MM.1S (cell line): ENCODE measurements around the gene CCIN.
"Not testable (repeated sequence)": the region's sequence is repeated elsewhere in the genome, so short reads cannot be mapped to it uniquely, and the experiment has no call there.

Experiments
- DNase-seq: peaks from one replicate; pipeline ENCODE4 v3.0.0-alpha.2; 2015
- H2AFZ ChIP-seq: fragments of 300-600 bp; sonication (generic); 2 replicates; pipeline ENCODE4 v1.6.0; 2016; ENCODE audit warnings: antibody characterized with exemption, low read length
- H3F3A ChIP-seq: fragments of 300-600 bp; sonication (generic); 2 replicates; pipeline ENCODE4 v1.6.1; 2016; ENCODE audit warnings: mild to moderate bottlenecking, antibody characterized with exemption, low read length, moderate library complexity, mixed read lengths; ENCODE audit not compliant: insufficient read depth
- H3K27ac ChIP-seq: fragments of 300-600 bp; sonication (generic); 2 replicates; pipeline ENCODE4 v1.5.1; 2016; ENCODE audit warnings: mild to moderate bottlenecking, low read length
- H3K27me3 ChIP-seq: fragments of 300-600 bp; sonication (generic); replicated peaks from 2 replicates; pipeline ENCODE4 v1.6.0; 2016; ENCODE audit warnings: low read length; ENCODE audit not compliant: insufficient read depth
- H3K36me3 ChIP-seq: fragments of 300-600 bp; sonication (generic); replicated peaks from 2 replicates; pipeline ENCODE4 v1.6.1; 2016; ENCODE audit warnings: mild to moderate bottlenecking, low read length, mixed read lengths; ENCODE audit not compliant: insufficient read depth
- H3K4me1 ChIP-seq: fragments of 300-600 bp; sonication (generic); 2 replicates; pipeline ENCODE4 v1.6.1; 2016; ENCODE audit warnings: low read length, mixed read lengths
- H3K4me2 ChIP-seq: fragments of 300-600 bp; sonication (generic); 2 replicates; pipeline ENCODE4 v1.6.0; 2016; ENCODE audit warnings: low read depth, low read length
- H3K4me3 ChIP-seq: fragments of 300-600 bp; sonication (generic); 2 replicates; pipeline ENCODE4 v1.5.1; 2016; ENCODE audit warnings: low read length, mixed read lengths
- H3K79me2 ChIP-seq: fragments of 300-600 bp; sonication (generic); 2 replicates; pipeline ENCODE4 v1.6.1; 2016; ENCODE audit warnings: mixed run types, low read length, mixed read lengths
- H3K9ac ChIP-seq: fragments of 300-600 bp; sonication (generic); 2 replicates; pipeline ENCODE4 v1.6.1; 2016; ENCODE audit warnings: low read length, mixed read lengths
- H3K9me2 ChIP-seq: fragments of 300-600 bp; sonication (generic); replicated peaks from 2 replicates; pipeline ENCODE4 v1.6.1; 2016; ENCODE audit warnings: mild to moderate bottlenecking, low read length, mixed read lengths; ENCODE audit not compliant: insufficient read depth
- H3K9me3 ChIP-seq: fragments of 300-600 bp; sonication (generic); replicated peaks from 2 replicates; pipeline ENCODE4 v1.6.1; 2016; ENCODE audit warnings: mild to moderate bottlenecking, low read length, mixed read lengths; ENCODE audit not compliant: insufficient read depth
- H4K20me1 ChIP-seq: fragments of 300-600 bp; sonication (generic); 2 replicates; pipeline ENCODE4 v1.6.1; 2016; ENCODE audit warnings: mild to moderate bottlenecking, low read length, moderate library complexity, mixed read lengths; ENCODE audit not compliant: insufficient read depth
- CTCF ChIP-seq: fragments of 300-600 bp; sonication (generic); IDR thresholded peaks from 2 replicates; pipeline ENCODE4 v1.5.1; 2016; ENCODE audit warnings: antibody characterized with exemption, low read length, mixed read lengths
- EZH2 ChIP-seq: fragments of 300-600 bp; sonication (generic); optimal IDR thresholded peaks from 2 replicates; pipeline ENCODE3; 2017; ENCODE audit warnings: low read depth, mild to moderate bottlenecking, antibody characterized with exemption, low read length, mixed read lengths
- EZH2phosphoT487 ChIP-seq: fragments of 300-600 bp; sonication (generic); IDR thresholded peaks from 2 replicates; pipeline ENCODE4 v1.6.1; 2018; ENCODE audit warnings: antibody characterized with exemption, low read length

The CCIN gene

GRCh38 chr9:36156116-36156515 lies 13.1 kb upstream of the CCIN start:
- Histone ChIP-seq H2AFZ (no peak overlapping the region), H3K4me3 (no peak overlapping the region), H3F3A (peaks cover 21% of the 10 kb centered on the region), H3K79me2 (no peaks in the 10 kb centered on the region), H3K9ac (no peak overlapping the region), H3K27me3 (no peaks in the 10 kb centered on the region), H3K9me2 (no peaks in the 10 kb centered on the region), H3K9me3 (no peaks in the 10 kb centered on the region), H3K36me3 (no peaks in the 10 kb centered on the region), H4K20me1 (no peaks in the 10 kb centered on the region), H3K4me2 (no peak overlapping the region), H3K27ac (no peak overlapping the region), H3K4me1 (peaks cover 16% of the 10 kb centered on the region)
- TF ChIP-seq EZH2phosphoT487 (no peak), EZH2 (no peak), CTCF (no peak)
- DNase-seq = no peak

GRCh38 chr9:36158122-36158521 lies 11.1 kb upstream of the CCIN start:
- no peak overlapping the region for H3K4me3 ChIP-seq
- DNase-seq = no peak
- no peak overlapping the region for H3K27ac ChIP-seq
- H3K9me2 ChIP-seq = no peaks in the 10 kb centered on the region
- no peak overlapping the region for H3K4me2 ChIP-seq
- TF ChIP-seq EZH2 = no peak
- no peaks in the 10 kb centered on the region for H3K79me2 ChIP-seq
- H3K9me3 ChIP-seq = no peaks in the 10 kb centered on the region
- peaks cover 3% of the 10 kb centered on the region for H3K4me1 ChIP-seq
- no peaks in the 10 kb centered on the region for H3K27me3 ChIP-seq
- no peak overlapping the region for H2AFZ ChIP-seq
- no peak overlapping the region for H3K9ac ChIP-seq
- peaks cover 8% of the 10 kb centered on the region for H3F3A ChIP-seq
- no peaks in the 10 kb centered on the region for H4K20me1 ChIP-seq
- H3K36me3 ChIP-seq = no peaks in the 10 kb centered on the region

- Histone ChIP-seq H3F3A (peaks cover 4% of the 10 kb centered on the region; the same call in 1 of the 2 replicates), H3K9me2 (no peaks in the 10 kb centered on the region), H3K9me3 (no peaks in the 10 kb centered on the region), H3K4me2 (no peak overlapping the region), H3K9ac (no peak overlapping the region), H4K20me1 (no peaks in the 10 kb centered on the region), H3K27me3 (no peaks in the 10 kb centered on the region), H3K4me3 (no peak overlapping the region), H3K4me1 (no peaks in the 10 kb centered on the region), H3K79me2 (no peaks in the 10 kb centered on the region), H3K36me3 (no peaks in the 10 kb centered on the region), H3K27ac (no peak overlapping the region), H2AFZ (no peak overlapping the region)
- DNase-seq = no peak
- no peak for TF ChIP-seq EZH2phosphoT487
- no peak for TF ChIP-seq CTCF
- no peak for TF ChIP-seq EZH2
Observed at GRCh38 chr9:36158917-36159316, 10.3 kb upstream of the CCIN start.

- H4K20me1 ChIP-seq, DNase-seq, H3F3A ChIP-seq, H3K36me3 ChIP-seq, H3K9me3 ChIP-seq, H3K9me2 ChIP-seq, H3K4me3 ChIP-seq, H3K27me3 ChIP-seq, H3K79me2 ChIP-seq, H3K4me1 ChIP-seq, H2AFZ ChIP-seq, H3K9ac ChIP-seq, H3K4me2 ChIP-seq, H3K27ac ChIP-seq: not testable (repeated sequence)
Observed at GRCh38 chr9:36159509-36159908, 9.7 kb upstream of the CCIN start.

GRCh38 chr9:36160126-36160525 lies 9.1 kb upstream of the CCIN start:
- H3K79me2 ChIP-seq, H3K9ac ChIP-seq, DNase-seq, H3K4me3 ChIP-seq, H3K4me1 ChIP-seq, H3K9me3 ChIP-seq, H3K4me2 ChIP-seq, H3K27me3 ChIP-seq, H3K27ac ChIP-seq, H3F3A ChIP-seq, H3K36me3 ChIP-seq, H2AFZ ChIP-seq, H3K9me2 ChIP-seq, H4K20me1 ChIP-seq: not testable (repeated sequence)
